GM21786 (cell line): ENCODE data around the gene ACSS1.

Experiments
- ATAC-seq: cut with Tn5 transposase; IDR thresholded peaks from one replicate; pipeline ENCODE4 v1.9.1; 2021; ENCODE audit not compliant: unreplicated experiment

The ACSS1 gene

DNA sequence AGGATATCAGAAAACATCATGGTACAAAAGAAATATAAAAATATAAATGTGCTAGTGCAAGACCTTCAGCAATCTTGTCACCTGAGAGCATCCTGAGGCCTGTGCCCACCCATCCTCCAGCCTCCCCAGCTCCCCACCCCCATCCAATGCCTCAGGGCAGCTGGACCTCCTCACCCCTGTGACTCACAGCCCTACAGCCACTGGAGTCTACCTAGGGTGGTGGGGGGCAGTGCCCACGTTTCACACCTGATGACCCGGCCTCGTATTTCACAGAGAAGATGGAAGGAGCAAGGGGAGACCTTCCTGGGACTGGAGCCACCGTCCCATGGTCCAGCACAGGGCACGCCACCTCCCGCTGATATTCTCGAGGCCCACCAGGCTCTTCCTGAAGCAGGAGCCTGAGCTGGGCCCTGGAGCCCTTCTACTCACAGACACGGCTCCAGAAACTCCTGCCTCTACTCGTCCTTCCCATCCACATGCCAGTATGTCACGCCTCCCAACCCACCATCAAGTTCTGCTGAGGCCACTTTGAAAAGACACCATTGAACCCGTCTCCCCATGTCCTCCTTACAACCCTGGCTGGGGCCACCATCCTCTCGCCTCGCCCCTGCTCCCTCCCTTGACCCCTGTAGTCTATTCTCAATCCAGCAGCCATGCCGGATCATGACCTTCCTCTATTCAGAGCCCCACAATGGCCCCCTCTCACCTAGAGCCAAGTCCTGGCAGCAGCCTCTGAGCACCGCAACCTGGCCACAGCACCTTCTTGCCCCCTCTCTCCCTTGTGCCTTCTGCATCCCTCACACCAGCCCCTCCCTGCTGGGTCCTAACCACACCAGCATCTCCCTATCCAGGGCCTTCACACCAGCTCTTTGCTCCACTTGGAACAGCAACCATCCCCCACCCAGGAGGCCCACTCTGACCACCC, 78.6 kb downstream of the ACSS1 start:
- no peak for ATAC-seq

DNA sequence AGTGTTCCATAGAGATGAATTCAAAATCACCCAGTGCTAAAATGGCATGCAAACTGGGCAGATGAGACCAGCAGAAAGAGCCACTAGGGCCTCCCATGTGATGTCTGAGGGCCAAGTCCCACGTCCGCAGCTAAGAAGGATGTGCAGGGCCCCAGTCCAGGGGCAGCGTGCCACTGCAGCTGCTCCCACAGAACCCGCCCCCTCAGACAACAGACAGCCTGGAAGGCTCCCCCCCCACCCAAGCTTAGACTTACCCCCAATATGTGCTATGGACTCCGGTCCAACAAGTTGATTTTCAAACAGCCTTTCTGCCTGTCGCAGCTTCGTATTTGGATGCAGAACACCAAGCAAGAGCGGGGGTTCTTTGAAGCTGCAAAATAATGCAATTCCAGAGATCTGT, 79.4 kb downstream of the ACSS1 start:
- ATAC-seq, result no peak

DNA sequence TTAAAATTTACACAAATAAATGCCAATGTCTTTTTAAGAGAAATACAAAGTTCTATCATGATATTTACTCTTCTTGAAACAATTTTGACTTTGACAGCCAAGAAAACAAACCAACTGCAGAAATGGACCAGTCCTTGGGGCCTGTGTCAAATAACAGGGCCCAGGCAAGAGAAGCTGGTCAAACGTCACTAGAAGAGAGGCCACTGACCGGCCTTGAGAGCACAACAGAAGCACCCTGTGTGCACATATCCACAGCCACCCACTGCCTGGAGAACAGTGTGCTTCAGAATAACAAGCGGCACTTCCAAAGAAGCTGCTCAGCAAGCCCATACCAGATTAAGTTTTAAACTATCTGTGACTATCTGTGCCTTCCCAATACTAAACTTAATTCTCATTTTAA, 80.1 kb downstream of the ACSS1 start:
- no peak for ATAC-seq

DNA sequence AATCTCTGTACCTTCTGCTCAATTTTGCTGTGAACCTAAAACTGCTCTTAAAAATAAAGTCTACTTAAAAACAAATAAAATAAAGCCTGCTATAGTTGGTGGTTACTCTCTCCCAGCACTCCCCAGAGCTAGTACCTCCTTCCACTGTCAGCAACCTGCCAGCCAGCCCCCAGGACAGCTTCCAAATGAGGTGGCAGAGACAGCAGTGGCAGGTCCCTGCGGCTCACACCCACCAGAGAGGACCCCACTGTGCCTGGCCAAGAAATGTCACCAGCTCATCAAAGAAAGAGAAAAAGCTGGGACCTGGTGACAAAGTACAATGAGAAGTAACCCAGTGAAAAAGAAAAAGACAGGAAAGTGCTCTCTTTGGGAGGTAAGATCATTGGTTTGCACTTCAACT, 80.6 kb downstream of the ACSS1 start:
- ATAC-seq, result no peak

- ATAC-seq, result no peak
Measured at GRCh38 chr20:24972341-24972740, 85.6 kb downstream of the ACSS1 start.

- ATAC-seq, result no peak
Measured at GRCh38 chr20:24971376-24972101, 86.4 kb downstream of the ACSS1 start.

GRCh38 chr20:24970754-24971153, 87.2 kb downstream of the ACSS1 start:
- ATAC-seq, result no peak

DNA sequence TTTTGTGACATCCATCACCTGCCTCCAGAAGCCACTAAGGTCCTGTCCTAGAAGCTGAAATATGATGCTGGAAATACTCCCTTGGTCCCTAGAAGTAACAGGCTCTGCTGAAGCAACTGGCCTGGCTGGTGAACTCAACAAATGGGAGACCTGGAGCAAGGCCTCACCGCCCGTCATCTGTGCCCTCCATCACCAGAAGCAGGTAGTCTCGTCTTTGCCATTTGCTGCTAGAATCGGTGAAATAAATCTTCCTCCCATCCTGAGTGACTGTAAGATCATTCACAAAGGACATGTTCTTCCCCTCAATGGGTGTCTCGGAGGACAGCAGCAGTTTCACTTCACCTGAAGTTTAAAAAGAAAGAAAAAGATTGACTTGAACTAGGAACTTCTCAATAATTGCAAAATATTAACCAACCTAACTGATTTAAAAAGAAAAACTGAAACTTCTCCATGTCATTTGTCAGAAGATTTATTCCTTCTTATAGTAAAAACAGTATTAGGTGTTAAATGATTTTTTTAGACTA, 87.8 kb downstream of the ACSS1 start:
- ATAC-seq, result no peak

GRCh38 chr20:24969186-24970029, 88.5 kb downstream of the ACSS1 start:
- no peak for ATAC-seq

GRCh38 chr20:24968278-24968800, 89.6 kb downstream of the ACSS1 start:
- ATAC-seq, result no peak

DNA sequence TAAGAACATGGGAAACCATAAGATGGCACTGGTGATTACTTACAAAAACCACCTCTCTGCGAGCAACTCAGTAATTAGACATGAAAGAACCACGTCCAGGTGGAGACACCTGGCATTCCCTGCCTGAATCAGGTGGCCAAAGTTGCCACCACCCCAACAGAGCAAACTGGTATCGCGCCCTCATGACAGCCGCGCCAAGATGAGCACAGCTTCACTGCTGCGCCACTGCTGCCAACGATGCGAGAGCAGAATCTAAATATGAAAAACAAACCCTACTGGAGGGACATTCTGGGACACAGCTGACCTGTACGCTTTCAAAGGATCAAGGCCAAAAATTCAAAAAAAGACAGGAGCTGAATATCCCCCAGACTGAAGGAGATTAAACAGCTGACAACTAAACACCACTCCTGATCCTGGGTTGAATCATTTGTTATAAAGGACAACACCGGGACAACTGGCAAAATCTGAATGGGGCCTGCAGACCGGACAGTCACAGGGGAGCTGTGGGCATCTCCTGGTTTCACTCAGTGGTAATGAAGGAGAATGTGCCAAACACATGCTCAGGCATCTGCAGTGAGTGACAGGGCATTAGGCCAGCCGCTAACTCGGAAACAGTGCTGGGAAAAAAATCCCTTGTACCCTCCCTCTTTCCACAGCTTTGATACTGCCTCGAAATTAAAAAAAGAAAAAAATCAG, 91.5 kb downstream of the ACSS1 start:
- ATAC-seq, result no peak

DNA sequence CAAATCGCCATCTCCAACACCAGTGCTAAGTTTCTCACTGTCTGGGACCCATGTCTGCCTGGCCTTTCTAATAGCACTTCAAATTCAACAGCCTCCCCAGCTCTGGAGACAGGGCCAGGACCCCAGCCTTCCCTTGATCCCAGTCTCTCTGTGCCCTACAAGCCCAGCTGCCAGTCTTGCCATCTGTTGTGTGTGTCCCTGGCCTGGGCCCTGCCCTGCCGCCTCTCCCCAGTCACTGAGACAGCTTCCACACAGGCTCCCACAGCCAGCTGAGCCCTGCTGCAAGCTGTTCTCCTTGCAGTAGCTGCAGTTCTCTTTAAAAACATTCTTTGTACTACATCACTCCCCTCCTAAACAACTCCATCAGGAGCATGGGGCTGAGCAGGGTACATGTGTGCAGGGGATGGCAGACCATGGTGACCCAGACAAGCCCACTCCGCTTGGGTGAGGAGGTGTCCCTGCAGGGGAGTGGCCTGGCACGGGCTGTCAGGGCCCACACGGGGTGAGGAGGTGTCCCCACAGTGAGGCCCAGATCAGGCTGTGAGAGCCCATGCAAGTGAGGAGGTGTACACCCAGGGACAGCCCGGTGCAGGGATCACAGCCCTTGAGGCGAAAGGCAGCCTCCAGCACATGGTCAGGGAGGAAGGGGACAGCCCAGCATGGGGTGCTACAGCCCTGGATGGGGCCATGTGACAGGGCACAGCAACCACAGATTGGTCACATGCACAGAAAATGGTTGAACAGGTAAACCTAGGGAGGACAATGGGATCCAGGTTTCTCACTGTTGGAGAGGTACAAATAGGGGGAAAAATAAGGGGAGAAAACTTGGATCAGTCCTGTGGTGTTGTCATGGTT, 92.6 kb downstream of the ACSS1 start:
- no peak for ATAC-seq

DNA sequence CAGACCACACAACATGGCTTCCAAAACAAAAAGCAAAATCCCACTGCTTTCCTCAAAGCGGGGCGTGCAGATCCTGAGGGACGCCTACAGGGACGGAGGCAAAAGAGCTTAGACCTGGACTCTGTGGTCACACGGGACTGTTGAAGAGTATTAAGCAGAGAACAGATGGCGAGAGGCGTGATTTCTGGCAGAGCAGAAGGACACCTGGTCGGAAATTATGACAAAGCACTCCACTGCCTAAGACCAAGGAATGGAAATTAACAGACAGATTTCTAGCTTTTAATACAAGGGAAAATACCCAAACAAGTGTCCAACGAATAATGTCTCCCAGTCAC, 93.5 kb downstream of the ACSS1 start:
- no peak for ATAC-seq

GRCh38 chr20:24963672-24964505, 94.0 kb downstream of the ACSS1 start:
- no peak for ATAC-seq

GRCh38 chr20:24962510-24962909, 95.4 kb downstream of the ACSS1 start:
- no peak for ATAC-seq

DNA sequence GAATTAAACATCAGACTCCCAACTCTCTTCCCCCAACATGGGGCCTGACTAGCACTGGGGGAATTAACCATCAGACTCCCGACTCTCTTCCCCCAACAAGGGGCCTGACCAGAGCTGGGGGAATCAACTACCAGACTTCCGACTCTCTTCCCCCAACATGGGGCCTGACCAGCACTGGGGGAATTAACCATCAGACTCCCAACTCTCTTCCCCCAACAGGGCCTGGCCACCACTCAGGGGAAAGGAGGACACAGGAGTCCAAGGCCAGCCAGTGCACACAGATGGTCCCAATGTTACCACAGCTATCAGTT, 95.8 kb downstream of the ACSS1 start:
- ATAC-seq, result no peak

- ATAC-seq, result no peak
Measured at GRCh38 chr20:24961384-24962181, 96.4 kb downstream of the ACSS1 start.

DNA sequence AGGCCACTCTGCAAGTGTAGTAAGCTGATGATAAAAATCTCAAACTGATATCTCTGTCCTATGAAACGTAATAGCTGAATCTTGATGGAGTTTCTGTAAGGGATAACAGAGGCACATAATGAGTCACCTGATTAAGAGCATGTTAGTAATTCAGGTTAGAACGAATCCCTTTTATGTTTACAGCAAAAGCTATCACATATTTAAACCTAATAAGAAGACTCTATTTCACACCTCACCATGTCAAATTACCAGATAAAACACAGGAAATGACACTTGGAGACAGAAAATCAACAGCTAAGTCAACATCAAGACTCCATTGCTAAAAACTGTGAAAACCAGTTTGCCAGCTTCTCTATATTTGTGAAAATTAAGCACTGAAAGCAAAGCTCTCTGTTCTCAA, 97.1 kb downstream of the ACSS1 start:
- ATAC-seq, result no peak
